Transverse colon (tissue), 4 donors: ENCODE measurements around the gene ETV6.

ENCODE experiments used
- CTCF ChIP-seq, 5 experiments: fragments of 200-600 bp in 3 of 5; fragments of 450-650 bp in 2 of 5; sonication (generic) in 3 of 5; IDR thresholded peaks; 1 replicate in 2 of 5; 2 replicates in 3 of 5; pipeline ENCODE4 v1.5.1; 2016 to 2017; ENCODE audit warnings: antibody characterized with exemption in 5 of 5, inconsistent platforms in 3 of 5, mild to moderate bottlenecking in 2 of 5, moderate library complexity in 1 of 5
- POLR2AphosphoS5 ChIP-seq, 3 donors: sonication (generic); formaldehyde crosslinking; IDR thresholded peaks; one replicate each; pipeline ENCODE4 v1.6.1; 2016; ENCODE audit warnings: antibody characterized with exemption in 3 of 3

- TF ChIP-seq CTCF (IDR thresholded peaks at IDR 0.05), result no peak
- no peak for TF ChIP-seq POLR2AphosphoS5 (IDR thresholded peaks at IDR 0.05)
Observed at GRCh38 chr12:11768233-11768965, 118.9 kb downstream of the ETV6 start.
